Thyroid gland (tissue), 4 donors: Measurements from ENCODE around the gene PIP4K2A. TPM values are rescaled to one million over a fixed set of nuclear protein-coding genes. Genes with fewer than 3 reads are reported as not detected.

Source experiments
- DNase-seq, 2 donors: peaks; one replicate each; pipeline ENCODE4 v3.0.0-alpha.2; 2019
- H3K27ac ChIP-seq, 3 donors: fragments of 200-600 bp; sonication (generic); 1 replicate in 2 of 3; 2 replicates in 1 of 3; pipeline ENCODE4 v1.5.1; 2016 to 2019; ENCODE audit warnings: mild to moderate bottlenecking in 1 of 3, moderate library complexity in 1 of 3
- H3K27me3 ChIP-seq: fragments of 200-600 bp; sonication (generic); one replicate; pipeline ENCODE4 v1.5.1; 2019
- H3K36me3 ChIP-seq, 2 donors: fragments of 200-600 bp; sonication (generic); one replicate each; pipeline ENCODE4 v1.5.1; 2016 to 2019
- H3K4me1 ChIP-seq, 2 donors: fragments of 200-600 bp; sonication (generic); one replicate each; pipeline ENCODE4 v1.5.1; 2017 to 2019
- H3K4me3 ChIP-seq, 3 donors: fragments of 200-600 bp; sonication (generic); replicated peaks in 1 of 3; 1 replicate in 2 of 3; 2 replicates in 1 of 3; pipeline ENCODE4 v1.5.1; 2016; ENCODE audit warnings: mild to moderate bottlenecking in 1 of 3
- H3K9me3 ChIP-seq: fragments of 200-600 bp; sonication (generic); one replicate; pipeline ENCODE4 v1.5.1; 2017
- POLR2A ChIP-seq, 2 donors: fragments of 450-650 bp; IDR thresholded peaks; one replicate each; pipeline ENCODE4 v1.6.1; 2017; ENCODE audit warnings: antibody characterized with exemption in 2 of 2, mild to moderate bottlenecking in 2 of 2, moderate library complexity in 1 of 2
- WGBS, 2 donors: methylation state at CpG; one replicate each; pipeline ENCODE4 v1.1.5; 2017; 5-methylcytosine and 5-hydroxymethylcytosine counted together
- intact Hi-C: fragments of 100-400 bp; cut with DNase I; formaldehyde crosslinking; loops from one replicate; pipeline ENCODE4 v1.15.1; 2023
- total RNA-seq, 4 donors: library from RNA; depleted of rRNA; stranded (reverse); fragments of >200 nt; gene quantifications; one replicate each; pipeline ENCODE4 v1.2.3, GENCODE V29; 2016
- TF ChIP-seq, protein P1 (sequence below), 6 experiments: fragments of 200-600 bp in 3 of 6; fragments of 450-650 bp in 3 of 6; sonication (generic) in 3 of 6; IDR thresholded peaks; one replicate each; pipeline ENCODE4 v1.5.1; 2016 to 2019; ENCODE audit warnings: antibody characterized with exemption in 6 of 6, mild to moderate bottlenecking in 2 of 6, inconsistent platforms in 1 of 6, moderate library complexity in 1 of 6

PIP4K2A gene
- total RNA-seq, 4 donors from 2014 or later: 16.5 to 23.2 (median 19.3) TPM

- Histone ChIP-seq H3K4me1 (peaks cover 9 to 14% of the 10 kb centered on the region in 2 donors), H3K27ac (peak overlapping the region in 1 of 3 donors; percentile 30), H3K4me3 (no peak overlapping the region), H3K27me3 (no peaks in the 10 kb centered on the region), H3K9me3 (no peaks in the 10 kb centered on the region), H3K36me3 (no peaks in the 10 kb centered on the region)
- no peak for DNase-seq
- 77 to 85% methylated on average over 5 of the region's 5 CpGs for whole genome bisulfite sequencing, 2 donors
- intact Hi-C loops: no loop called here
- TF ChIP-seq, protein P1, sequence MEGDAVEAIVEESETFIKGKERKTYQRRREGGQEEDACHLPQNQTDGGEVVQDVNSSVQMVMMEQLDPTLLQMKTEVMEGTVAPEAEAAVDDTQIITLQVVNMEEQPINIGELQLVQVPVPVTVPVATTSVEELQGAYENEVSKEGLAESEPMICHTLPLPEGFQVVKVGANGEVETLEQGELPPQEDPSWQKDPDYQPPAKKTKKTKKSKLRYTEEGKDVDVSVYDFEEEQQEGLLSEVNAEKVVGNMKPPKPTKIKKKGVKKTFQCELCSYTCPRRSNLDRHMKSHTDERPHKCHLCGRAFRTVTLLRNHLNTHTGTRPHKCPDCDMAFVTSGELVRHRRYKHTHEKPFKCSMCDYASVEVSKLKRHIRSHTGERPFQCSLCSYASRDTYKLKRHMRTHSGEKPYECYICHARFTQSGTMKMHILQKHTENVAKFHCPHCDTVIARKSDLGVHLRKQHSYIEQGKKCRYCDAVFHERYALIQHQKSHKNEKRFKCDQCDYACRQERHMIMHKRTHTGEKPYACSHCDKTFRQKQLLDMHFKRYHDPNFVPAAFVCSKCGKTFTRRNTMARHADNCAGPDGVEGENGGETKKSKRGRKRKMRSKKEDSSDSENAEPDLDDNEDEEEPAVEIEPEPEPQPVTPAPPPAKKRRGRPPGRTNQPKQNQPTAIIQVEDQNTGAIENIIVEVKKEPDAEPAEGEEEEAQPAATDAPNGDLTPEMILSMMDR (IDR thresholded peaks at IDR 0.05): no peak
- TF ChIP-seq POLR2A (IDR thresholded peaks at IDR 0.05): no peak
These were observed 67.1 kb downstream of the PIP4K2A start for GRCh38 chr10:22647244-22647643.

GRCh38 chr10:22646388-22646853 lies 68.0 kb downstream of the PIP4K2A start:
- Histone ChIP-seq H3K36me3 (no peaks in the 10 kb centered on the region), H3K27me3 (no peaks in the 10 kb centered on the region), H3K27ac (no peak overlapping the region), H3K4me1 (peaks cover 9 to 14% of the 10 kb centered on the region in 2 donors), H3K4me3 (no peak overlapping the region), H3K9me3 (no peaks in the 10 kb centered on the region)
- 85 to 86% methylated on average over 2 of the region's 2 CpGs for WGBS, 2 donors
- DNase-seq: no peak
- intact Hi-C loops: no loop called here
- TF ChIP-seq POLR2A (IDR thresholded peaks at IDR 0.05): no peak
- TF ChIP-seq, protein P1 (IDR thresholded peaks at IDR 0.05): no peak

DNA sequence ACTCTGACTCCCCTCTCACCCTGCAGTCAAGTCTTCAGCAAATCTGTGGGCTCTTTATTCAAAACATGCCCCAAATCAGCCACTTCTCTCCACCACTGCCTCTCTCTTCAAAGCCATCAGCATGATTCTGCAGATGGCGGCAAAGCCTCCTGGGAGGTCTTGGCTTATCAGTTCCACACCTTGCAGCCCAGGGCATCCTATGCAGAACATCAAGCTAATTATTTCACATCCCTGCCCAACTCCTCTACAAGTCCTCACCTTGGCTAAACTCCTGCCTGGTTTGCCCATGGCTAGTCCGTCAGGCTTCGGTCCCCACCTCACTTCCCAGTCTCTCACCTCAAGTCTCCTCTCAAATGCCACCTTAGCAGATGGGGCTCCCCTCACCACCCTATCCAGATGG lies 70.2 kb downstream of the PIP4K2A start:
- Histone ChIP-seq H3K27ac (no peak overlapping the region), H3K4me3 (no peak overlapping the region), H3K4me1 (peaks cover 9 to 10% of the 10 kb centered on the region in 2 donors), H3K9me3 (no peaks in the 10 kb centered on the region), H3K27me3 (no peaks in the 10 kb centered on the region), H3K36me3 (no peaks in the 10 kb centered on the region)
- DNase-seq: no peak
- TF ChIP-seq, protein P1 (IDR thresholded peaks at IDR 0.05): no peak
- WGBS, 2 donors: 86 to 96% methylated on average over 3 of the region's 3 CpGs
- intact Hi-C loops: no loop called here

DNA sequence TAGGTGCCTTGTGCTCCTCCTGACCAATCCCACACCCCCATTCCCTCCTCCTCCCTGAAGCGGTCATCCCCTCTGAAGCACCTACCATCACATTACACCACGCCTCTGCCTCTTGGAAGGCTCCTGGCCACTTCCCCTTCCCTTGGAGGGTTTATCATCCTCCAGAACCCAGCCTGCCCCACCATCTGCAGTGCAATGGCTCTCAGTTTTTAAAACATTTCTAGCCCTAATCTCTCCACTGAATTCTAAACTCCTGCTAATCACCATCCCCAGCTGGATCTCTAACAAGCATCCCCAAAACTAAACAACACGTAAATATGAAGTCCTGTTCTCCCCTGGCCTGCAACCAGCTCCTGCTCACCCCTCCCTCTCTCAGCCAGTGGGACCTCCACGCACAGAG lies 70.6 kb downstream of the PIP4K2A start:
- TF ChIP-seq, protein P1 (IDR thresholded peaks at IDR 0.05): no peak
- no peak for TF ChIP-seq POLR2A (IDR thresholded peaks at IDR 0.05)
- no peak for DNase-seq
- Histone ChIP-seq H3K4me1 (peaks cover 9% of the 10 kb centered on the region in 2 donors), H3K36me3 (no peaks in the 10 kb centered on the region), H3K9me3 (no peaks in the 10 kb centered on the region), H3K4me3 (no peak overlapping the region), H3K27me3 (no peaks in the 10 kb centered on the region), H3K27ac (no peak overlapping the region)
- whole genome bisulfite sequencing, 2 donors: 93 to 96% methylated on average over 4 of the region's 4 CpGs
- intact Hi-C loops: no loop called here

- H3K9me3 ChIP-seq: no peaks in the 10 kb centered on the region
- H3K4me3 ChIP-seq: no peak overlapping the region
- no peaks in the 10 kb centered on the region for H3K36me3 ChIP-seq
- H3K27ac ChIP-seq: no peak overlapping the region
- no peaks in the 10 kb centered on the region for H3K27me3 ChIP-seq
- no peak for DNase-seq
- WGBS, 2 donors: 90% methylated on average over 4 of the region's 4 CpGs
- TF ChIP-seq, protein P1 (IDR thresholded peaks at IDR 0.05): no peak
- no peak for TF ChIP-seq POLR2A (IDR thresholded peaks at IDR 0.05)
- peaks cover 2 to 5% of the 10 kb centered on the region in 2 donors for H3K4me1 ChIP-seq
- intact Hi-C loops: no loop called here
These were observed 71.3 kb downstream of the PIP4K2A start for GRCh38 chr10:22643116-22643515.
